BLaER1 (cell line): ENCODE measurements around the gene XRRA1.

Source experiments
- H3K27ac ChIP-seq: shearing (Covaris generic); formaldehyde crosslinking; 2 replicates; pipeline ENCODE4 v1.8.1; 2022
- H3K27me3 ChIP-seq: shearing (Covaris generic); formaldehyde crosslinking; 2 replicates; pipeline ENCODE4 v1.8.1; 2022
- H3K36me3 ChIP-seq: shearing (Covaris generic); formaldehyde crosslinking; 2 replicates; pipeline ENCODE4 v1.8.1; 2022
- H3K4me1 ChIP-seq: shearing (Covaris generic); formaldehyde crosslinking; 2 replicates; pipeline ENCODE4 v1.8.1; 2022
- H3K4me2 ChIP-seq: shearing (Covaris generic); formaldehyde crosslinking; 2 replicates; pipeline ENCODE4 v1.8.1; 2022
- H3K4me3 ChIP-seq: shearing (Covaris generic); formaldehyde crosslinking; 2 replicates; pipeline ENCODE4 v1.8.1; 2022
- H3K9ac ChIP-seq: shearing (Covaris generic); formaldehyde crosslinking; 2 replicates; pipeline ENCODE4 v1.8.1; 2022
- H3K9me3 ChIP-seq: shearing (Covaris generic); formaldehyde crosslinking; 2 replicates; pipeline ENCODE4 v1.8.1; 2022
- H4K20me1 ChIP-seq: shearing (Covaris generic); formaldehyde crosslinking; 2 replicates; pipeline ENCODE4 v1.8.1; 2022
- Cebpa-rat ChIP-seq: shearing (Covaris generic); IDR thresholded peaks from 2 replicates; pipeline ENCODE4 v1.8.1; 2022

Gene XRRA1

DNA sequence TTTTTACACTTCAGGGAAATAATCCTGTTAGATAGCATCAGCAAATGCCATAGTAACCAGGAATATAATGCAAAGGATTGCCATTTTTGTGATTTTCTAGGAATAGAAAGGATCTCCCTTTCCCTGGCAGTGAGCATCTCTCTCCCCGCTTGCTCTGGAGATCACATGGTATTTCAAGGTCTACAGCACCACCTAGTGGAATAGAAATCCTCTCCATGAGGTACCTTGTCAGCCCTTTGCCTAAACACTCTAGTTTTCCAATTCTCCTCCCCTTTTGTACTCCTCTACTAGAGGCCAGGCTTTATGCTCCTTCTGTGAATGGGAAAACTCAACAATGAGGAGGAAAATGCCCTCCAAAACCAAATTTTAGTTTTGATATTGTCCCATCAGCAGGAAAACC, 78.4 kb downstream of the XRRA1 start:
- Histone ChIP-seq H3K9ac (no peak overlapping the region), H3K27me3 (no peaks in the 10 kb centered on the region), H3K4me1 (no peaks in the 10 kb centered on the region), H3K27ac (no peak overlapping the region), H4K20me1 (no peaks in the 10 kb centered on the region), H3K36me3 (peaks cover 98% of the 10 kb centered on the region), H3K9me3 (peaks cover 100% of the 10 kb centered on the region), H3K4me2 (no peak overlapping the region), H3K4me3 (0 out of 2 replicates have a peak overlapping the region, but pooled peaks have one; percentile 31)
- no peak for TF ChIP-seq Cebpa-rat

GRCh38 chr11:74866557-74866956, 82.3 kb downstream of the XRRA1 start:
- no peaks in the 10 kb centered on the region for H3K4me1 ChIP-seq
- H3K9ac ChIP-seq: no peak overlapping the region
- no peak overlapping the region for H3K4me3 ChIP-seq
- H3K36me3 ChIP-seq: peaks cover 96% of the 10 kb centered on the region
- peaks cover 98% of the 10 kb centered on the region for H3K9me3 ChIP-seq
- no peak for TF ChIP-seq Cebpa-rat
- H4K20me1 ChIP-seq: no peaks in the 10 kb centered on the region
- no peak overlapping the region for H3K4me2 ChIP-seq
- no peaks in the 10 kb centered on the region for H3K27me3 ChIP-seq
- H3K27ac ChIP-seq: no peak overlapping the region

DNA sequence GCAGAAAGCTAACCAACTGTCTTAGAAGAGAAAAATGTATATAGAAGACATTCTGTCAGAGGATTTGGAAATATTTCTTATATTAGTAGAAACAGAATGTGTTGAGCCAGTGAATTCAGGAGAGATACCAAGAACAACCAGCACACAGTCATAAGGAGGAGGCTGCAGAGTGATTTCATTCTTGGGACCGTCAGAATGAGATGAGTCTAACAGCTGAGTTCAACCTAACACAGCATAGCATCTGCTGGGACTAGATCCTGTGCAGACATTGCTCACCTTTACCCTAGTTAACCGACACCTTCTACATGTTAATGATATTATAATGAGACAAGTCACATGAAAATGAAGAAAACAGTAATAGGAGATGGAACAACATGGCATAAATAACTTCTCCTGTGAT, 85.5 kb downstream of the XRRA1 start:
- Histone ChIP-seq H3K9ac (no peak overlapping the region), H3K27ac (no peak overlapping the region), H3K4me2 (no peak overlapping the region), H3K4me1 (no peaks in the 10 kb centered on the region), H3K36me3 (peaks cover 96% of the 10 kb centered on the region), H3K27me3 (no peaks in the 10 kb centered on the region), H3K4me3 (no peak overlapping the region), H4K20me1 (no peaks in the 10 kb centered on the region), H3K9me3 (peaks cover 83% of the 10 kb centered on the region)
- no peak for TF ChIP-seq Cebpa-rat

DNA sequence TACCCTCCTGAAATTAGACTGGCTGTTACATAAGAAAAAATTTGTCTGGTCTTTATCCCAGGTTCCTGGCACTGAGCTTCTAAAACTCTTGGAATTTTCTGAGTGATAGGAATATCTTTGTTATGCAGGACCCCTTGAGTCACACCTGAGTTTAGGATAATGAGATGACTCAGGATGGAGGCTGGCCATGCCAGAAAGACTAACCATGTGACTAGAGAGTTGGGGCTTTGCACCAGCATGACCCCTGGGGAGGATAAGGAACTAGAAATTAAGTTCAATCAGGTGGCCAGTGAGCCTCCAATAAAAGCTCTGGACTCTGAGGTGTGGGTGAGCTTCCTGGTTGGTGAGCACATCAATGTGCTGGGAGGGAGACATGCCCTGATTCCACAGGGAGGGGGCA, 88.1 kb downstream of the XRRA1 start:
- Histone ChIP-seq H3K4me1 (no peaks in the 10 kb centered on the region), H3K4me3 (no peak overlapping the region; the same call in 1 of the 2 replicates), H3K27ac (no peak overlapping the region), H3K9me3 (peaks cover 56% of the 10 kb centered on the region), H3K9ac (no peak overlapping the region), H3K36me3 (peaks cover 85% of the 10 kb centered on the region), H4K20me1 (no peaks in the 10 kb centered on the region), H3K27me3 (no peaks in the 10 kb centered on the region), H3K4me2 (no peak overlapping the region)
- TF ChIP-seq Cebpa-rat: no peak

GRCh38 chr11:74853223-74853622, 95.7 kb downstream of the XRRA1 start:
- H3K4me3 ChIP-seq: no peak overlapping the region
- no peaks in the 10 kb centered on the region for H4K20me1 ChIP-seq
- no peaks in the 10 kb centered on the region; the same call in 1 of the 2 replicates for H3K27me3 ChIP-seq
- peaks cover 23% of the 10 kb centered on the region for H3K4me1 ChIP-seq
- no peak overlapping the region for H3K27ac ChIP-seq
- H3K9ac ChIP-seq: no peak overlapping the region
- no peaks in the 10 kb centered on the region for H3K9me3 ChIP-seq
- no peak for TF ChIP-seq Cebpa-rat
- H3K36me3 ChIP-seq: peaks cover 71% of the 10 kb centered on the region
- H3K4me2 ChIP-seq: no peak overlapping the region

GRCh38 chr11:74849525-74850391, 99.1 kb downstream of the XRRA1 start:
- Histone ChIP-seq H4K20me1 (no peaks in the 10 kb centered on the region), H3K9ac (no peak overlapping the region), H3K36me3 (peaks cover 78% of the 10 kb centered on the region), H3K4me2 (peak overlapping the region; percentile 29; the same call in 1 of the 2 replicates), H3K4me3 (no peak overlapping the region), H3K9me3 (no peaks in the 10 kb centered on the region), H3K27ac (no peak overlapping the region), H3K4me1 (peaks cover 39% of the 10 kb centered on the region), H3K27me3 (no peaks in the 10 kb centered on the region; the same call in 1 of the 2 replicates)
- TF ChIP-seq Cebpa-rat: no peak

- Histone ChIP-seq H3K27ac (no peak overlapping the region), H3K4me2 (peak overlapping the region; percentile 54; the same call in 1 of the 2 replicates), H3K9ac (no peak overlapping the region), H4K20me1 (no peaks in the 10 kb centered on the region), H3K9me3 (no peaks in the 10 kb centered on the region), H3K4me1 (peaks cover 35% of the 10 kb centered on the region), H3K4me3 (no peak overlapping the region), H3K36me3 (peaks cover 85% of the 10 kb centered on the region), H3K27me3 (no peaks in the 10 kb centered on the region; the same call in 1 of the 2 replicates)
- TF ChIP-seq Cebpa-rat: no peak
Measured at GRCh38 chr11:74847895-74848294, 101.0 kb downstream of the XRRA1 start.

GRCh38 chr11:74847395-74847794, 101.5 kb downstream of the XRRA1 start:
- H3K9ac ChIP-seq: no peak overlapping the region
- peak overlapping the region; percentile 54 for H3K4me2 ChIP-seq
- H3K9me3 ChIP-seq: no peaks in the 10 kb centered on the region
- H4K20me1 ChIP-seq: no peaks in the 10 kb centered on the region
- no peak for TF ChIP-seq Cebpa-rat
- H3K4me3 ChIP-seq: no peak overlapping the region
- peaks cover 35% of the 10 kb centered on the region for H3K4me1 ChIP-seq
- no peaks in the 10 kb centered on the region; the same call in 1 of the 2 replicates for H3K27me3 ChIP-seq
- H3K36me3 ChIP-seq: peaks cover 85% of the 10 kb centered on the region
- H3K27ac ChIP-seq: no peak overlapping the region

GRCh38 chr11:74846770-74847169, 102.1 kb downstream of the XRRA1 start:
- TF ChIP-seq Cebpa-rat: no peak
- H4K20me1 ChIP-seq: no peaks in the 10 kb centered on the region
- peaks cover 85% of the 10 kb centered on the region for H3K36me3 ChIP-seq
- no peaks in the 10 kb centered on the region for H3K9me3 ChIP-seq
- H3K9ac ChIP-seq: no peak overlapping the region
- peaks cover 35% of the 10 kb centered on the region for H3K4me1 ChIP-seq
- H3K4me3 ChIP-seq: no peak overlapping the region
- no peaks in the 10 kb centered on the region; the same call in 1 of the 2 replicates for H3K27me3 ChIP-seq
- no peak overlapping the region for H3K27ac ChIP-seq
- H3K4me2 ChIP-seq: peak overlapping the region; percentile 54; the same call in 1 of the 2 replicates

DNA sequence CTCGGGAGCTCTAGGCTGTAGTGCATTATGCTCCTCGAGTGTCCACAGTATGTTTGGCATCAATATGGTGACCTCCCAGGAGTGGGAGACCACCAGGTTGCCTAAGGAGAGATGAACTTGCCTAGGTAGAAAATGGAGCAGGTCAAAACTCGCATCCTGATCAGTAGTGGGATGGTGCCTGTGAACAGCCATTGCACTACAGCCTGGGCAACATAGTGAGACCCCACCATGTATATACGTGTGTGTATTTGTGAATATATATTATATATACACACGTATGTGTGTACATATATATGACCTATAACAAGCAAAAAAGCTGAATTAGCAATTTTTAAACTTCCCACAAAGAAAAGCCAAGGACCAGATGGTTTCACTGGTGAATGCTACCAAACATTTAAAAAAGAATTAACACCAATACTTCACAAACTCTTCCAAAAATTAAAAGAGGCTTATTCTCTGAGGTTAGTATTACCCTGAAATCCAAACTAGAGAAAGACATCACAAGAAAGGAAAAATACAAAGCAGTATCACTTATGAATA, 102.8 kb downstream of the XRRA1 start:
- no peaks in the 10 kb centered on the region; the same call in 1 of the 2 replicates for H3K27me3 ChIP-seq
- no peak overlapping the region for H3K4me3 ChIP-seq
- H3K27ac ChIP-seq: no peak overlapping the region
- H3K36me3 ChIP-seq: peaks cover 85% of the 10 kb centered on the region
- no peak overlapping the region for H3K9ac ChIP-seq
- H4K20me1 ChIP-seq: no peaks in the 10 kb centered on the region
- H3K4me2 ChIP-seq: no peak overlapping the region
- no peak for TF ChIP-seq Cebpa-rat
- H3K9me3 ChIP-seq: no peaks in the 10 kb centered on the region
- peaks cover 35% of the 10 kb centered on the region for H3K4me1 ChIP-seq
